Mesendoderm (in vitro differentiated cells): ENCODE data around the gene FBXW5.

Experiments used
- DNase-seq: peaks from one replicate; pipeline ENCODE4 v3.0.0; 2013
- H2AK5ac ChIP-seq: 2 replicates; pipeline ENCODE4 v1.6.1; 2013; ENCODE audit warnings: low read length, inconsistent platforms
- H2BK120ac ChIP-seq: 2 replicates; pipeline ENCODE4 v1.6.1; 2013; ENCODE audit warnings: low read depth, mild to moderate bottlenecking, low read length, moderate library complexity, mixed read lengths
- H2BK15ac ChIP-seq: replicated peaks from 2 replicates; pipeline ENCODE4 v1.6.1; 2013; ENCODE audit warnings: low read depth, mild to moderate bottlenecking, moderate library complexity
- H2BK5ac ChIP-seq: 2 replicates; pipeline ENCODE4 v1.6.1; 2013; ENCODE audit warnings: low read length, inconsistent platforms
- H3K18ac ChIP-seq: 2 replicates; pipeline ENCODE4 v1.6.1; 2013; ENCODE audit warnings: mild to moderate bottlenecking, low read length, mixed read lengths
- H3K23ac ChIP-seq: one replicate; pipeline ENCODE4 v1.6.1; 2013; ENCODE audit warnings: low read length
- H3K27ac ChIP-seq: 2 replicates; pipeline ENCODE4 v1.5.1; 2013; ENCODE audit warnings: low read depth, mild to moderate bottlenecking, inconsistent platforms, low read length, moderate library complexity
- H3K27me3 ChIP-seq: 2 replicates; pipeline ENCODE4 v1.6.1; 2013; ENCODE audit warnings: low read length, control low read depth, mild to moderate bottlenecking, inconsistent platforms; ENCODE audit not compliant: insufficient read depth, poor library complexity
- H3K36me3 ChIP-seq: 2 replicates; pipeline ENCODE4 v1.6.1; 2013; ENCODE audit warnings: low read length, inconsistent platforms; ENCODE audit not compliant: control insufficient read depth, insufficient read depth
- H3K4ac ChIP-seq: one replicate; pipeline ENCODE4 v1.6.1; 2013; ENCODE audit warnings: low read depth, mild to moderate bottlenecking, low read length, moderate library complexity
- H3K4me1 ChIP-seq: 2 replicates; pipeline ENCODE4 v1.6.1; 2013; ENCODE audit warnings: low read depth, low read length, inconsistent platforms; ENCODE audit not compliant: control insufficient read depth
- H3K4me2 ChIP-seq: 2 replicates; pipeline ENCODE4 v1.6.1; 2013; ENCODE audit warnings: low read length
- H3K4me3 ChIP-seq: 2 replicates; pipeline ENCODE4 v1.5.1; 2013; ENCODE audit warnings: mild to moderate bottlenecking, low read length
- H3K56ac ChIP-seq: one replicate; pipeline ENCODE4 v1.6.1; 2013; ENCODE audit warnings: low read length
- H3K79me1 ChIP-seq: 2 replicates; pipeline ENCODE4 v1.6.1; 2013; ENCODE audit warnings: low read length, inconsistent platforms
- H3K79me2 ChIP-seq: 2 replicates; pipeline ENCODE4 v1.6.1; 2013; ENCODE audit warnings: mild to moderate bottlenecking, low read length; ENCODE audit not compliant: control insufficient read depth, insufficient read depth
- H3K9ac ChIP-seq: 2 replicates; pipeline ENCODE4 v1.6.1; 2013; ENCODE audit warnings: low read length, inconsistent platforms
- H4K5ac ChIP-seq: one replicate; pipeline ENCODE4 v1.6.1; 2013; ENCODE audit warnings: low read length
- H4K8ac ChIP-seq: one replicate; pipeline ENCODE4 v1.6.1; 2013; ENCODE audit warnings: low read depth, mild to moderate bottlenecking, control low read depth, low read length, moderate library complexity
- WGBS: extraction: QIAGEN DNeasy Blood & Tissue Kit; methylation state at CpG from one replicate; pipeline ENCODE4 v1.1.7; 2013; ENCODE audit warnings: low lambda C conversion rate, missing lambda C conversion rate; ENCODE audit not compliant: insufficient coverage; ENCODE audit errors: extremely low coverage; 5-methylcytosine and 5-hydroxymethylcytosine counted together

The FBXW5 gene

GRCh38 chr9:136978073-136978864 lies 33.7 kb upstream of the FBXW5 start:
- Histone ChIP-seq H3K9ac (peak overlapping the region; percentile 57), H3K79me2 (no peaks in the 10 kb centered on the region), H3K4ac (no peak overlapping the region), H3K4me1 (no peaks in the 10 kb centered on the region), H3K79me1 (no peaks in the 10 kb centered on the region), H2AK5ac (no peak overlapping the region), H3K4me2 (peak overlapping the region; percentile 84), H3K36me3 (no peaks in the 10 kb centered on the region), H3K27ac (no peak overlapping the region), H3K18ac (no peak overlapping the region), H3K4me3 (no peak overlapping the region), H2BK5ac (no peak overlapping the region), H3K23ac (no peak overlapping the region), H3K56ac (peak overlapping the region; percentile 84), H3K27me3 (no peaks in the 10 kb centered on the region), H2BK120ac (no peak overlapping the region), H4K8ac (no peak overlapping the region), H2BK15ac (no peak overlapping the region), H4K5ac (no peak overlapping the region)
- WGBS = no CpG with 5 or more reads among the region's 78 CpGs
- peak; percentile 77 for DNase-seq

GRCh38 chr9:136977649-136978072 lies 33.1 kb upstream of the FBXW5 start:
- Histone ChIP-seq H3K18ac (no peak overlapping the region), H2BK120ac (no peak overlapping the region), H4K8ac (no peak overlapping the region), H3K4ac (no peak overlapping the region), H2BK15ac (no peak overlapping the region), H3K79me1 (no peaks in the 10 kb centered on the region), H3K36me3 (no peaks in the 10 kb centered on the region), H3K4me1 (no peaks in the 10 kb centered on the region), H3K4me3 (no peak overlapping the region), H3K23ac (no peak overlapping the region), H4K5ac (no peak overlapping the region), H3K56ac (peak overlapping the region; percentile 84), H3K79me2 (no peaks in the 10 kb centered on the region), H3K9ac (peak overlapping the region; percentile 57), H3K27me3 (no peaks in the 10 kb centered on the region), H2AK5ac (no peak overlapping the region), H3K4me2 (peak overlapping the region; percentile 84), H2BK5ac (no peak overlapping the region), H3K27ac (no peak overlapping the region)
- no peak for DNase-seq
- no CpG with 5 or more reads among the region's 33 CpGs for WGBS

GRCh38 chr9:136977223-136977622 lies 32.7 kb upstream of the FBXW5 start, which contains the start of gene PTGDS:
Gene PTGDS (plus strand): TSS chr9:136977504. CDS start chr9:136977579, 75 bp downstream.
- no CpG with 5 or more reads among the region's 10 CpGs for WGBS
- H3K36me3 ChIP-seq = no peaks in the 10 kb centered on the region
- no peaks in the 10 kb centered on the region for H3K27me3 ChIP-seq

GRCh38 chr9:136975644-136976043 lies 31.1 kb upstream of the FBXW5 start:
- Histone ChIP-seq H2AK5ac (no peak overlapping the region), H2BK5ac (no peak overlapping the region), H3K4ac (no peak overlapping the region), H2BK15ac (no peak overlapping the region), H3K56ac (no peak overlapping the region), H3K18ac (no peak overlapping the region), H4K5ac (no peak overlapping the region), H3K9ac (no peak overlapping the region), H3K4me3 (no peak overlapping the region), H3K27me3 (no peaks in the 10 kb centered on the region), H3K4me1 (no peaks in the 10 kb centered on the region), H3K36me3 (no peaks in the 10 kb centered on the region), H3K4me2 (no peak overlapping the region), H3K27ac (no peak overlapping the region), H4K8ac (no peak overlapping the region), H3K79me1 (no peaks in the 10 kb centered on the region), H2BK120ac (no peak overlapping the region), H3K23ac (no peak overlapping the region), H3K79me2 (no peaks in the 10 kb centered on the region)
- no CpG with 5 or more reads among the region's 14 CpGs for WGBS
- DNase-seq = peak; percentile 54

More at GRCh38 chr9:136977223-136977622, 32.7 kb upstream of the FBXW5 start, which contains the start of gene PTGDS:
- Histone ChIP-seq H3K23ac (no peak within 1 kb of the TSS), H3K79me2 (no peaks in the 10 kb centered on the region), H2BK5ac (no peak within 1 kb of the TSS), H3K27ac (no peak within 1 kb of the TSS), H2BK120ac (no peak within 1 kb of the TSS), H2BK15ac (no peak within 1 kb of the TSS), H3K4ac (no peak within 1 kb of the TSS), H4K5ac (no peak within 1 kb of the TSS), H3K56ac (peak within 1 kb of the TSS; percentile 84), H3K18ac (no peak within 1 kb of the TSS), H3K4me2 (peak within 1 kb of the TSS; percentile 84), H3K9ac (peak within 1 kb of the TSS; percentile 57), H2AK5ac (no peak within 1 kb of the TSS), H4K8ac (no peak within 1 kb of the TSS), H3K4me3 (no peak within 1 kb of the TSS), H3K4me1 (no peaks in the 10 kb centered on the region), H3K79me1 (no peaks in the 10 kb centered on the region)
- DNase-seq = no peak

GRCh38 chr9:136974817-136975535 lies 30.4 kb upstream of the FBXW5 start:
- Histone ChIP-seq H2BK5ac (no peak overlapping the region), H4K5ac (no peak overlapping the region), H3K18ac (no peak overlapping the region), H3K56ac (no peak overlapping the region), H3K4me2 (no peak overlapping the region), H3K79me2 (no peaks in the 10 kb centered on the region), H3K4me1 (no peaks in the 10 kb centered on the region), H3K27me3 (no peaks in the 10 kb centered on the region), H3K27ac (no peak overlapping the region), H2BK120ac (no peak overlapping the region), H3K23ac (no peak overlapping the region), H2AK5ac (no peak overlapping the region), H3K4ac (no peak overlapping the region), H4K8ac (no peak overlapping the region), H3K9ac (no peak overlapping the region), H3K79me1 (no peaks in the 10 kb centered on the region), H2BK15ac (no peak overlapping the region), H3K36me3 (no peaks in the 10 kb centered on the region), H3K4me3 (no peak overlapping the region)
- WGBS = no CpG with 5 or more reads among the region's 15 CpGs
- DNase-seq = no peak
